HepG2 (cell line): ENCODE measurements around the gene ARF4. TPM values are rescaled to one million over a fixed set of nuclear protein-coding genes. Genes with fewer than 3 reads are reported as not detected.

Experiments used
- PAWR ChIP-seq: sonication (generic); formaldehyde crosslinking; IDR thresholded peaks from 2 replicates; pipeline ENCODE4 v1.4.0; 2020; ENCODE audit warnings: missing genetic modification reagents, mild to moderate bottlenecking, borderline replicate concordance
- PHF5A ChIP-seq: IDR thresholded peaks from one replicate; pipeline ENCODE4 v1.6.1; 2018; ENCODE audit warnings: low read depth, missing genetic modification reagents; ENCODE audit not compliant: unreplicated experiment
- PHF8 ChIP-seq: sonication (generic); formaldehyde crosslinking; IDR thresholded peaks from 2 replicates; pipeline ENCODE4 v1.5.0; 2020; ENCODE audit warnings: missing genetic modification reagents
- POLR2A ChIP-seq, 2 experiments: IDR thresholded peaks; 2 replicates each; pipeline ENCODE4 v1.6.1; 2011; ENCODE audit warnings: low read depth in 2 of 2, low read length in 2 of 2, mild to moderate bottlenecking in 1 of 2, moderate library complexity in 1 of 2; ENCODE audit not compliant: insufficient read depth in 1 of 2
- RAD21 ChIP-seq: fragments of 450-650 bp; formaldehyde crosslinking; IDR thresholded peaks from 2 replicates; pipeline ENCODE4 v1.5.0; 2020; ENCODE audit warnings: mild to moderate bottlenecking
- YEATS2 ChIP-seq: sonication (generic); formaldehyde crosslinking; IDR thresholded peaks from 2 replicates; pipeline ENCODE4 v1.4.0; 2020; ENCODE audit warnings: missing genetic modification reagents, borderline replicate concordance
- ZBTB44 ChIP-seq: sonication (generic); formaldehyde crosslinking; IDR thresholded peaks from 2 replicates; pipeline ENCODE4 v1.4.0; 2020; ENCODE audit warnings: missing genetic modification reagents
- ZNF142 ChIP-seq: sonication (generic); formaldehyde crosslinking; IDR thresholded peaks from 2 replicates; pipeline ENCODE4 v1.4.0; 2020; ENCODE audit warnings: missing genetic modification reagents
- ZNF264 ChIP-seq: sonication (generic); formaldehyde crosslinking; IDR thresholded peaks from 2 replicates; pipeline ENCODE4 v1.4.0; 2020; ENCODE audit warnings: missing genetic modification reagents
- ZNF407 ChIP-seq: sonication (generic); formaldehyde crosslinking; IDR thresholded peaks from one replicate; pipeline ENCODE4 v1.5.1; 2020; ENCODE audit warnings: mild to moderate bottlenecking, missing genetic modification reagents; ENCODE audit errors: not compliant biosample characterization
- polyA plus RNA-seq, 8 experiments: library from polyadenylated mRNA; depleted of rRNA in 3 of 8; stranded (reverse) in 7 of 8; unstranded in 1 of 8; fragments of >200 nt; fragmentation: Illumina TruSeq in 4 of 8; extraction: Trizol in 4 of 8; gene quantifications; 2 replicates each; pipeline versions ENCODE4 v1.2.1 to v1.2.3, GENCODE V29; 2011 to 2016; ENCODE audit warnings: low read depth in 4 of 8, missing spikeins in 1 of 8, mixed read lengths in 1 of 8; ENCODE audit not compliant: insufficient read depth in 1 of 8
- total RNA-seq, 5 experiments: library from RNA; depleted of rRNA; stranded (reverse); fragments of >200 nt; fragmentation: Illumina TruSeq; extraction: Trizol; gene quantifications; 2 replicates each; pipeline ENCODE4 v1.2.3, GENCODE V29; 2016; ENCODE audit warnings: low read depth in 1 of 5

The ARF4 gene
- total and polyA plus RNA-seq, 2 of the 13 experiments (the other 11 are each of a cell fraction or from before 2014, with no cell fraction given): 184 to 250 TPM

GRCh38 chr3:57556459-57557084 is 40.6 kb downstream of the ARF4 start (continued):
- TF ChIP-seq ZNF142 (CRISPR knock-in tag): no peak
- no peak for TF ChIP-seq YEATS2 (CRISPR knock-in tag)
- no peak for TF ChIP-seq ZNF407 (CRISPR knock-in tag)
- no peak for TF ChIP-seq POLR2A (IDR thresholded peaks at IDR 0.05; ENCODE audit: insufficient read depth in 1 of 2, low read depth in 2 of 2, low read length in 2 of 2)
- no peak; the same call in 1 of the 2 replicates for TF ChIP-seq ZNF264
- TF ChIP-seq PHF5A: peak; percentile 9
- no peak; the same call in 1 of the 2 replicates for TF ChIP-seq RAD21 (CRISPR knock-in tag)
- TF ChIP-seq PHF8 (CRISPR knock-in tag): peak; percentile 62
- TF ChIP-seq PAWR (CRISPR knock-in tag): no peak
- no peak for TF ChIP-seq ZBTB44 (CRISPR knock-in tag)
